KMS-11 (cell line): ENCODE results near the gene METTL21C.

Experiments
- H2AFZ ChIP-seq: fragments of 200-600 bp; sonication (generic); 2 replicates; pipeline ENCODE4 v1.6.1; 2016; ENCODE audit warnings: antibody characterized with exemption, mixed run types, low read depth
- H3K27ac ChIP-seq: fragments of 200-600 bp; sonication (generic); 2 replicates; pipeline ENCODE4 v1.6.1; 2016; ENCODE audit warnings: mild to moderate bottlenecking, mixed run types
- H3K27me3 ChIP-seq: fragments of 200-600 bp; sonication (generic); 2 replicates; pipeline ENCODE4 v1.6.1; 2017; ENCODE audit warnings: mild to moderate bottlenecking, low read depth, mixed run types, moderate library complexity; ENCODE audit not compliant: insufficient read depth
- H3K36me3 ChIP-seq: fragments of 200-600 bp; sonication (generic); 2 replicates; pipeline ENCODE4 v1.6.1; 2017; ENCODE audit warnings: mild to moderate bottlenecking, mixed run types; ENCODE audit not compliant: insufficient read depth
- H3K4me1 ChIP-seq: fragments of 200-600 bp; sonication (generic); 2 replicates; pipeline ENCODE4 v1.6.1; 2016; ENCODE audit warnings: mild to moderate bottlenecking, low read depth, mixed run types; ENCODE audit not compliant: poor library complexity, severe bottlenecking
- H3K4me2 ChIP-seq: fragments of 200-600 bp; sonication (generic); 2 replicates; pipeline ENCODE4 v1.7.0; 2016; ENCODE audit warnings: mild to moderate bottlenecking, mixed run types
- H3K4me3 ChIP-seq: fragments of 200-600 bp; sonication (generic); IDR thresholded peaks from 2 replicates; pipeline ENCODE4 v1.6.1; 2017; ENCODE audit warnings: low read depth, low read length, mixed read lengths; ENCODE audit not compliant: insufficient read depth
- H3K79me2 ChIP-seq: fragments of 200-600 bp; sonication (generic); 2 replicates; pipeline ENCODE4 v1.6.1; 2016; ENCODE audit warnings: low read depth, mixed run types; ENCODE audit not compliant: insufficient read depth
- H3K9ac ChIP-seq: fragments of 200-600 bp; sonication (generic); 2 replicates; pipeline ENCODE4 v1.6.1; 2016; ENCODE audit warnings: mild to moderate bottlenecking, mixed run types
- H4K20me1 ChIP-seq: fragments of 200-600 bp; sonication (generic); 2 replicates; pipeline ENCODE4 v1.6.1; 2016; ENCODE audit warnings: mild to moderate bottlenecking, mixed run types; ENCODE audit not compliant: insufficient read depth
- CTCF ChIP-seq: fragments of 200-600 bp; sonication (generic); conservative IDR thresholded peaks from 2 replicates; pipeline ENCODE4 v1.6.1; 2017; ENCODE audit warnings: low read depth, mild to moderate bottlenecking, antibody characterized with exemption, low read length, moderate library complexity, mixed read lengths

Gene METTL21C

GRCh38 chr13:102678339-102679107, 16.3 kb downstream of the METTL21C start:
- H3K27me3 ChIP-seq, result no peaks in the 10 kb centered on the region
- no peak overlapping the region for H2AFZ ChIP-seq
- no peak overlapping the region for H3K4me3 ChIP-seq
- no peaks in the 10 kb centered on the region for H4K20me1 ChIP-seq
- no peaks in the 10 kb centered on the region for H3K4me1 ChIP-seq
- H3K9ac ChIP-seq, result no peak overlapping the region
- no peaks in the 10 kb centered on the region for H3K79me2 ChIP-seq
- no peak overlapping the region for H3K27ac ChIP-seq
- H3K4me2 ChIP-seq, result no peak overlapping the region
- H3K36me3 ChIP-seq, result no peaks in the 10 kb centered on the region
- TF ChIP-seq CTCF, result no peak

- Histone ChIP-seq H4K20me1 (no peaks in the 10 kb centered on the region), H3K79me2 (no peaks in the 10 kb centered on the region), H3K27me3 (no peaks in the 10 kb centered on the region), H3K36me3 (no peaks in the 10 kb centered on the region), H3K4me2 (no peak overlapping the region), H3K4me1 (no peaks in the 10 kb centered on the region), H3K4me3 (no peak overlapping the region), H3K27ac (no peak overlapping the region), H2AFZ (no peak overlapping the region), H3K9ac (no peak overlapping the region)
- no peak for TF ChIP-seq CTCF
These were observed 17.7 kb downstream of the METTL21C start for GRCh38 chr13:102677122-102677521.

- H2AFZ ChIP-seq, result no peak overlapping the region
- no peak overlapping the region for H3K9ac ChIP-seq
- no peaks in the 10 kb centered on the region for H3K4me1 ChIP-seq
- H3K36me3 ChIP-seq, result no peaks in the 10 kb centered on the region
- H3K79me2 ChIP-seq, result no peaks in the 10 kb centered on the region
- no peaks in the 10 kb centered on the region for H4K20me1 ChIP-seq
- no peak overlapping the region for H3K27ac ChIP-seq
- no peak for TF ChIP-seq CTCF
- no peak overlapping the region for H3K4me2 ChIP-seq
- no peak overlapping the region for H3K4me3 ChIP-seq
- no peaks in the 10 kb centered on the region for H3K27me3 ChIP-seq
These were observed 19.7 kb downstream of the METTL21C start for GRCh38 chr13:102675115-102675514.

- H3K9ac ChIP-seq, result no peak overlapping the region
- no peak for TF ChIP-seq CTCF
- H3K79me2 ChIP-seq, result no peaks in the 10 kb centered on the region
- H2AFZ ChIP-seq, result no peak overlapping the region
- no peak overlapping the region for H3K4me2 ChIP-seq
- H3K27me3 ChIP-seq, result no peaks in the 10 kb centered on the region
- H3K27ac ChIP-seq, result no peak overlapping the region
- H3K4me1 ChIP-seq, result no peaks in the 10 kb centered on the region
- no peaks in the 10 kb centered on the region for H3K36me3 ChIP-seq
- H4K20me1 ChIP-seq, result no peaks in the 10 kb centered on the region
- H3K4me3 ChIP-seq, result no peak overlapping the region
These were observed 24.7 kb downstream of the METTL21C start for GRCh38 chr13:102670130-102670529.
